IgD-negative memory B cell (primary cell): ENCODE data around the gene DOK3. TPM values are rescaled to one million over a fixed set of nuclear protein-coding genes. Genes with fewer than 3 reads are reported as not detected.

Source experiments
- H3K27ac Mint-ChIP-seq, 3 donors: one replicate each; pipeline ENCODE4 v1.8.0; 2020 to 2022; ENCODE audit warnings: mild to moderate bottlenecking in 3 of 3, mixed read lengths in 3 of 3, moderate library complexity in 1 of 3
- H3K27me3 Mint-ChIP-seq: one replicate; pipeline ENCODE4 v1.8.0; 2021; ENCODE audit warnings: mixed read lengths
- H3K36me3 Mint-ChIP-seq: one replicate; pipeline ENCODE4 v1.8.0; 2020; ENCODE audit warnings: mild to moderate bottlenecking, mixed read lengths
- H3K4me1 Mint-ChIP-seq, 3 donors: one replicate each; pipeline ENCODE4 v1.8.0; 2020 to 2022; ENCODE audit warnings: mixed read lengths in 3 of 3, mild to moderate bottlenecking in 1 of 3
- H3K4me3 Mint-ChIP-seq, 4 donors: one replicate each; pipeline ENCODE4 v1.8.0; 2020 to 2022; ENCODE audit warnings: mild to moderate bottlenecking in 4 of 4, mixed read lengths in 4 of 4, moderate library complexity in 3 of 4
- H3K9me3 Mint-ChIP-seq, 3 donors: one replicate each; pipeline ENCODE4 v1.8.0; 2020 to 2021; ENCODE audit warnings: mixed read lengths in 3 of 3, mild to moderate bottlenecking in 1 of 3
- polyA plus RNA-seq: library from polyadenylated mRNA; unstranded; fragments of 300-500 nt; fragmentation: Illumina TruSeq; gene quantifications from one replicate; pipeline ENCODE4 v1.2.3, GENCODE V29; 2021

DOK3 gene
- polyA plus RNA-seq, 1 donor from 2014 or later, result 154 TPM

- peak overlapping the region; percentile 92 to 99 (median 98) for H3K27ac Mint-ChIP-seq
Observed at GRCh38 chr5:177511796-177512675, 2.4 kb upstream of the DOK3 start.

GRCh38 chr5:177511181-177511580 lies 1.6 kb upstream of the DOK3 start:
- peaks cover 30 to 42% (median 35%) of the 10 kb centered on the region in 3 donors for H3K4me1 Mint-ChIP-seq
- H3K36me3 Mint-ChIP-seq, result peaks cover 4% of the 10 kb centered on the region
- H3K9me3 Mint-ChIP-seq, result no peaks in the 10 kb centered on the region
- H3K4me3 Mint-ChIP-seq, result peak overlapping the region in 3 of 4 donors; percentile 92 to 100 (median 94)
- H3K27ac Mint-ChIP-seq, result peak overlapping the region; percentile 92 to 99 (median 98)
- no peaks in the 10 kb centered on the region for H3K27me3 Mint-ChIP-seq

More at GRCh38 chr5:177511796-177512675, 2.4 kb upstream of the DOK3 start:
- peaks cover 6% of the 10 kb centered on the region for H3K36me3 Mint-ChIP-seq
- H3K27me3 Mint-ChIP-seq, result no peaks in the 10 kb centered on the region
- H3K4me1 Mint-ChIP-seq, result peaks cover 31 to 46% (median 38%) of the 10 kb centered on the region in 3 donors
- H3K4me3 Mint-ChIP-seq, result peak overlapping the region in 2 of 4 donors; percentile 37 to 92
- no peaks in the 10 kb centered on the region for H3K9me3 Mint-ChIP-seq

- Mint-ChIP-seq H3K27ac (peak overlapping the region; percentile 92 to 99 (median 98)), H3K27me3 (no peaks in the 10 kb centered on the region), H3K36me3 (peaks cover 4% of the 10 kb centered on the region), H3K4me3 (peak overlapping the region; percentile 92 to 100 (median 96)), H3K4me1 (peaks cover 30 to 38% (median 30%) of the 10 kb centered on the region in 3 donors), H3K9me3 (no peaks in the 10 kb centered on the region)
Observed at GRCh38 chr5:177510567-177511053, 984 bp upstream of the DOK3 start.

- Mint-ChIP-seq H3K27ac (peak overlapping the region; percentile 92 to 99 (median 98)), H3K4me1 (peaks cover 28 to 38% (median 30%) of the 10 kb centered on the region in 3 donors), H3K36me3 (peaks cover 5% of the 10 kb centered on the region), H3K27me3 (no peaks in the 10 kb centered on the region), H3K9me3 (no peaks in the 10 kb centered on the region), H3K4me3 (peak overlapping the region; percentile 92 to 100 (median 96))
Observed at GRCh38 chr5:177509991-177510566, 453 bp upstream of the DOK3 start.

GRCh38 chr5:177508837-177509236 lies 789 bp downstream of the DOK3 start:
- Mint-ChIP-seq H3K27ac (peak overlapping the region; percentile 92 to 99 (median 98)), H3K4me1 (peaks cover 28 to 38% (median 30%) of the 10 kb centered on the region in 3 donors)

GRCh38 chr5:177508221-177508611 lies 1.4 kb downstream of the DOK3 start:
- Mint-ChIP-seq H3K4me3 (peak overlapping the region; percentile 92 to 100 (median 96)), H3K27ac (peak overlapping the region; percentile 74 to 98 (median 94)), H3K27me3 (no peaks in the 10 kb centered on the region), H3K9me3 (no peaks in the 10 kb centered on the region), H3K4me1 (peaks cover 29 to 40% (median 30%) of the 10 kb centered on the region in 3 donors), H3K36me3 (peaks cover 5% of the 10 kb centered on the region)

More at GRCh38 chr5:177508837-177509236, 789 bp downstream of the DOK3 start:
- H3K36me3 Mint-ChIP-seq, result peaks cover 5% of the 10 kb centered on the region
- H3K4me3 Mint-ChIP-seq, result peak overlapping the region; percentile 92 to 100 (median 96)
- no peaks in the 10 kb centered on the region for H3K27me3 Mint-ChIP-seq
- no peaks in the 10 kb centered on the region for H3K9me3 Mint-ChIP-seq

GRCh38 chr5:177507596-177508220 lies 1.9 kb downstream of the DOK3 start:
- H3K27ac Mint-ChIP-seq, result peak overlapping the region; percentile 74 to 98 (median 94)
- peaks cover 30 to 44% (median 33%) of the 10 kb centered on the region in 3 donors for H3K4me1 Mint-ChIP-seq

GRCh38 chr5:177507165-177507564 lies 2.5 kb downstream of the DOK3 start:
- peaks cover 6% of the 10 kb centered on the region for H3K36me3 Mint-ChIP-seq
- H3K27ac Mint-ChIP-seq, result peak overlapping the region in 2 of 3 donors; percentile 74 to 94
- H3K4me1 Mint-ChIP-seq, result peaks cover 33 to 50% (median 37%) of the 10 kb centered on the region in 3 donors
- no peaks in the 10 kb centered on the region for H3K9me3 Mint-ChIP-seq
- H3K4me3 Mint-ChIP-seq, result peak overlapping the region; percentile 92 to 100 (median 96)
- no peaks in the 10 kb centered on the region for H3K27me3 Mint-ChIP-seq

More at GRCh38 chr5:177507596-177508220, 1.9 kb downstream of the DOK3 start:
- H3K4me3 Mint-ChIP-seq, result peak overlapping the region; percentile 92 to 100 (median 96)
- peaks cover 5% of the 10 kb centered on the region for H3K36me3 Mint-ChIP-seq
- no peaks in the 10 kb centered on the region for H3K9me3 Mint-ChIP-seq
- no peaks in the 10 kb centered on the region for H3K27me3 Mint-ChIP-seq

GRCh38 chr5:177505075-177505474 lies 4.6 kb downstream of the DOK3 start:
- H3K27me3 Mint-ChIP-seq, result no peaks in the 10 kb centered on the region
- peaks cover 31 to 51% (median 40%) of the 10 kb centered on the region in 3 donors for H3K4me1 Mint-ChIP-seq
- no peak overlapping the region for H3K4me3 Mint-ChIP-seq
- H3K36me3 Mint-ChIP-seq, result peaks cover 7% of the 10 kb centered on the region
- H3K9me3 Mint-ChIP-seq, result no peaks in the 10 kb centered on the region
- H3K27ac Mint-ChIP-seq, result peak overlapping the region in 1 of 3 donors; percentile 25

- H3K27ac Mint-ChIP-seq, result no peak overlapping the region
- peaks cover 27 to 50% (median 43%) of the 10 kb centered on the region in 3 donors for H3K4me1 Mint-ChIP-seq
- no peaks in the 10 kb centered on the region for H3K27me3 Mint-ChIP-seq
- no peak overlapping the region for H3K4me3 Mint-ChIP-seq
- H3K36me3 Mint-ChIP-seq, result peaks cover 8% of the 10 kb centered on the region
- H3K9me3 Mint-ChIP-seq, result no peaks in the 10 kb centered on the region
Observed at GRCh38 chr5:177504086-177505056, 5.3 kb downstream of the DOK3 start.

- Mint-ChIP-seq H3K9me3 (no peaks in the 10 kb centered on the region), H3K4me1 (peaks cover 23 to 50% (median 44%) of the 10 kb centered on the region in 3 donors), H3K4me3 (peak overlapping the region in 1 of 4 donors; percentile 47), H3K36me3 (peaks cover 8% of the 10 kb centered on the region), H3K27ac (no peak overlapping the region), H3K27me3 (no peaks in the 10 kb centered on the region)
Observed at GRCh38 chr5:177503351-177504085, 6.1 kb downstream of the DOK3 start.

- Mint-ChIP-seq H3K36me3 (peaks cover 8% of the 10 kb centered on the region), H3K9me3 (no peaks in the 10 kb centered on the region), H3K27me3 (peaks cover 3% of the 10 kb centered on the region), H3K4me1 (peaks cover 20 to 52% (median 47%) of the 10 kb centered on the region in 3 donors), H3K4me3 (peak overlapping the region in 2 of 4 donors; percentile 51 to 82), H3K27ac (peak overlapping the region in 1 of 3 donors; percentile 0)
Observed at GRCh38 chr5:177502886-177503285, 6.7 kb downstream of the DOK3 start.
